SHP77 treated with DMSO at 0.1 percent for 48 hours (cell line): ENCODE measurements around the gene SEPTIN6.

Source experiments
- DNase-seq: peaks from one replicate; lab custom pipeline; 2025; lab: John Stamatoyannopoulos, UW

SEPTIN6 gene

GRCh38 chrX:119648421-119648775 lies 44.6 kb downstream of the SEPTIN6 start:
- DNase-seq: no peak

GRCh38 chrX:119647552-119648420 lies 45.2 kb downstream of the SEPTIN6 start:
- DNase-seq: no peak

GRCh38 chrX:119647089-119647488 lies 45.9 kb downstream of the SEPTIN6 start:
- DNase-seq: no peak

- no peak for DNase-seq
Measured at GRCh38 chrX:119646515-119646914, 46.5 kb downstream of the SEPTIN6 start.

- DNase-seq: no peak
Measured at GRCh38 chrX:119643696-119644095, 49.3 kb downstream of the SEPTIN6 start.
